Epithelial cell of esophagus (primary cell): Measurements from ENCODE around the gene ESPL1.

Experiments
- DNase-seq: peaks from one replicate; pipeline ENCODE4 v3.0.0; 2010; ENCODE audit warnings: low read depth
- H3K4me3 ChIP-seq: 2 replicates; pipeline ENCODE4 v1.5.1; 2011; ENCODE audit warnings: mild to moderate bottlenecking, low read length, control low read depth
- TF ChIP-seq, protein P1 (sequence below): IDR thresholded peaks from 2 replicates; pipeline ENCODE4 v1.5.1; 2011; ENCODE audit warnings: low read depth, mild to moderate bottlenecking, low read length, control low read depth, inconsistent platforms; ENCODE audit not compliant: insufficient read depth; ENCODE audit errors: missing control alignments

Gene ESPL1

DNA sequence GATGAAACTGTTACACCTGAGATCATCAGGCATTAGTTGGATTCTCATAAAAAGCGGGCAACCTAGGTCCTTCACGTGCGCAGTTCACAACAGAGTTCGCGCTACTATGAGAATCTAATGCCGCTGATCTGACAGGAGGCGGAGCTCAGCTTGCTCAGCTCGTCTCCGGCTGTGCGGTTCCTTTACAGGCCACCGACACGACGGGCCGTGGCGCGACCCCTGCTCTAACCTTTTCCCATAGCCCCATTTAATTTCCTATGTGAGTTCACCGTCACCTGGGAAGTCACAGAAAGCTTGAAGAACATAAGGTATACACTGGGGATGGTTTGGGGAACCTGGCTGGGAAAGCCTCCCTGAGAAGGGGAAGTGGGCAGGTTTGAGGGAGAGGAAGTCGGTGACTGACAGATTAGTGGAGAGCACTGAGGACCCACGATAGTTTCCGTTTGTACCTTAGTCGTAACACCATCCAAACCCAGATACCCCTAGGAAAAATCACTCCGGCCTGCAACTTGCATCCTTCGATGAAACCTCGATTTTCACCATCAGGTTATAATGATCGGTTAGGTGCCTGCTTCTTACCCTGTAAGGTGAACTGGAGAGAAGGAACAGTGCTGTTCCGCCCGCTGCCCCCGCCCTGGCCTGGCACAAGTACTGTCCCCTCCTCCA is 56.1 kb downstream of the ESPL1 start:
- H3K4me3 ChIP-seq, result peak overlapping the region; percentile 49
- TF ChIP-seq, protein P1, sequence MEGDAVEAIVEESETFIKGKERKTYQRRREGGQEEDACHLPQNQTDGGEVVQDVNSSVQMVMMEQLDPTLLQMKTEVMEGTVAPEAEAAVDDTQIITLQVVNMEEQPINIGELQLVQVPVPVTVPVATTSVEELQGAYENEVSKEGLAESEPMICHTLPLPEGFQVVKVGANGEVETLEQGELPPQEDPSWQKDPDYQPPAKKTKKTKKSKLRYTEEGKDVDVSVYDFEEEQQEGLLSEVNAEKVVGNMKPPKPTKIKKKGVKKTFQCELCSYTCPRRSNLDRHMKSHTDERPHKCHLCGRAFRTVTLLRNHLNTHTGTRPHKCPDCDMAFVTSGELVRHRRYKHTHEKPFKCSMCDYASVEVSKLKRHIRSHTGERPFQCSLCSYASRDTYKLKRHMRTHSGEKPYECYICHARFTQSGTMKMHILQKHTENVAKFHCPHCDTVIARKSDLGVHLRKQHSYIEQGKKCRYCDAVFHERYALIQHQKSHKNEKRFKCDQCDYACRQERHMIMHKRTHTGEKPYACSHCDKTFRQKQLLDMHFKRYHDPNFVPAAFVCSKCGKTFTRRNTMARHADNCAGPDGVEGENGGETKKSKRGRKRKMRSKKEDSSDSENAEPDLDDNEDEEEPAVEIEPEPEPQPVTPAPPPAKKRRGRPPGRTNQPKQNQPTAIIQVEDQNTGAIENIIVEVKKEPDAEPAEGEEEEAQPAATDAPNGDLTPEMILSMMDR, result no peak
- DNase-seq, result no peak

DNA sequence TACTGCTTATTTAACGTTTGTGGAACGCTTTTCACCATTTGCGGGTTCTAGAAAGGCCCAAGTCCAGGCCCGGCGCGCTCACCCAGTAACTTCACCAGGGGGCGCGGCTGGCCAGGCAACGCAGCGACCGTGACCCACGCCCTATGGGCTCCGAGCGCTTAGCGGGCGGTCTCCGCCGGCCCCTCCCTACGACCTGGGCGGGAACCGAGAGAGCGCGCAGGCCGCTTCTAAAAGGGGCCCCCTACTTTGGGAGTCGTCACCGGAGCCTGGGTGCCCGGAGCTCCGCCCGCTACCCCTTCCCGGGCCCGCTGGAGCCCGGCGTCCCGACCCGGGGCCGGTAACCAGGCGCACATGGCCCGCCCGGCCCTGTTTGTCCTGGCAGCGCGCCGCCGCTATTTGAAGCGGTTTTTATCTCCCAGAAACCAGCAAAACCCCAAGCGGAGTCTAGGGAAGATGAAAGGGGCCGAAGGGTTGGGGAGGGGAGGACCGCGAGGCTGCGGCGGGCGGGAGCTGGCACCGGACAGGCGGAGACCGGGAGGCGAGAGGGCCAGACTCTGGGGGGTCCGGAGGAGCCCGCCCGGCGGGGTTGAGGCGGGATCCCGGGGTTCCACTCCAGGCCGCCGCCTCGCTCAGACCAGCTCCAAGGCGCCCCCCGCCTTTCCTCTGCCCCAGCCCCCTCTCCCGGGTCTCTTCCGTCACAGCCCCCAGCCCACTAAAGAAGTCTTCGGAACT is 56.8 kb downstream of the ESPL1 start:
- peak; percentile 89 for DNase-seq
- H3K4me3 ChIP-seq, result peak overlapping the region; percentile 49
- TF ChIP-seq, protein P1, result peak; percentile 66

DNA sequence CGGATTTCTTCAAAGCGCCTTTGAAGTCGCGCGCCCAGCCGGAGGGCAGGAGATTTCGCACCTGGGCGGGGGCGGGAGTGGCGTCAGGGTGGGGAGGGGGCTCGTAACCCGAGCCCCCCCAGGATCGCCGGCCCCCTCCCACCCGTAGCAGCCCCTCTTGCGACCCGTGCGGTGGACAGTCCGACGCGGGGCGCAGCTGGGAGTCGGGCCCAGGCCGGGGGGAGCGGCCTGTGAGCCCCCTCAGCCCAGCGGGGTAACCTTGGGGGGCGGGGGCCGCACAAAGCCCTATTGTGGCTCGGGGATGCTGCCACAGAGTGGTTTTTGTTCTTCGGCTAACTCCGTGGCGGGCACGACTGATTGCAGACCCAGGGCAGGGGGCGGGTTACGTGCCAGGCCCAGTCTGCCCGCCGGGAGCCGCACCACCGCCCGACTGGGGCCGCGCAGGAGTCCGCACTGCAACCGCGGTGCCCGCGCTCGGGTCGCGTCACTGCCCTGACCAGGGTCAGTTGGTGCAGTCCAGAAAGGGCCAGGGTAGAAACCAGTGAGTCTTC is 57.5 kb downstream of the ESPL1 start:
- TF ChIP-seq, protein P1, result no peak
- DNase-seq, result no peak
- H3K4me3 ChIP-seq, result peak overlapping the region; percentile 49

DNA sequence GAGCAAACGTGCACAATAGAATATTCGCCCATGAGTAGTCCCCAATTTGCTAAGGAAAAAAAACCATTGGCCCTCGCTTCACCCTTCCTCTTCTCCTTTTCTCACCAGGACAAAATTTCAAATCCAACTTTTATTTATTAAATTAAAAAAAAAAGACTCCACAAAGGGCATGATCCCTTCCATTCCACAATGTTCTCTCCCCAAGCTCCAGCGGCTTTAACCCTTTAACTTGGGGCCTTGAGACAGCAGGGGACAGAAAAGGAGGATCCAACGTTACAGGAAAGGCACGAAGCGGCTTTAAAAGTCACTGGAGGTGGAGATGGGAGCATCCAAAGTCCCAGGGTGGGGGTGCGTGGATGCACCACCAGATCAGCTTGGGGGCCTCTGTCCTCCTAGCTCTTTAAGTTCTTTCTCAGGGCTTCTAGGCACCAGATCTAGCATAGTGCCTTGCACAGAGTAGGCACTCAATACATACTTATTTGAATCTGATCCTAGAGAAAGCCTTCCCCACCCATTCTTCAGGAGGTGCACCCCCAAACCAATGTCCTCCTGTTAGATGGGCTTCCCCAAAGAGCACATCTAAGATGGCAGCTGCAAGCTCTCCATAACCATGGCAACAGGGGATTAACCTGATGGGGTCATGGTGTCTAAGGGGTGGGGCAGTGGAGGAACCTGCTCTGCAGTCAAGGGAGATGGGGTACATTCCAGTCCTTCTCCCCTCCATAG is 58.5 kb downstream of the ESPL1 start:
- TF ChIP-seq, protein P1, result no peak
- H3K4me3 ChIP-seq, result no peak overlapping the region
- no peak for DNase-seq

DNA sequence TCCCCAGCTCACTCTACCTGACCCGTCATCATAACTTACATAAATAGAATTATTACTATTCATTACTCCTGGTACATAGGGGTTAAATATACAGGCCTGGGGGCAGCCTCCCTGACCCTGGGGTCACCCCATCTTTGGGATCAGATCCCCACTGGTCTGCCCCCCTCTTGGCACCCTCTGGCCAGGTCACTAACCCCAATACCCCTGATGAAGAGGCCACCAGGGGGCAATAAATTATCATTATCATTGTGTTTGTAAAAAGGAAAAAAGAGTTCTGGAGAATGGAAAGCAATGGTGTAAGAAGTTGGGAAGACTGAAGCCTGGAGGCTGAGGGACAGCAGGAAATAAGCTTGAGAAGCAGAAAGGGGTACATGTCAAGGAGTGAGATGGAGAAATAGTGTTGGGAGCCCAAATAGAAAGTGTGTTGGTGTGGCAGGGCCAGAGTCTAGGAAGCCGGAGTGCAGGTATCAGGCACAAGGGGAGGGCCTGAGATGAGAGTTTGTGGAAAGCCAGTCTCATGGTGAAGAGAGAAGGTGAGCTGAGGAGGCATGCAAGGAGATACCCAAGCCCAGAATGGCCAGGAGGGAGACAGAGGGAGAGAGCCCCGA is 59.4 kb downstream of the ESPL1 start:
- no peak for DNase-seq
- TF ChIP-seq, protein P1, result peak; percentile 19
- H3K4me3 ChIP-seq, result no peak overlapping the region

DNA sequence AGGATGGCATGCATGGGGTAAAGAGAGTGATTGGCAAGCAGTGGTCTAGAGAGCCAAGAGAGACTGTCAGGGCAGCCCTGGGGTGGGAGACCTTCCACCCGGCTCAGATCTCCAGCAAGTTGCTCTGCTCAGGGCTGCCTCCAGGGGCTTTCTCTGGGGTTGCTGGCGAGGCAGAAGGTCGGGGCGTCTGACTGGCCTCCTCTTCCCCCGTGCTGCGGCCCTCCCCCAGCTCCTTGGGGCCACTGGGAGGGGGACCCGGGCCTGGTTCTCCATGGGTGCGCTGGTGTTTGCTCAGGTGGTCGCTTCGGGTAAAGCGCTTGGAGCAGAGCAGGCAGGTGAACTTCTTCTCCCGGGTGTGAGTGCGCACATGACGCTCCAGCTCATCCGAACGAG is 59.9 kb downstream of the ESPL1 start:
- DNase-seq, result no peak
- TF ChIP-seq, protein P1, result no peak
- H3K4me3 ChIP-seq, result no peak overlapping the region
